Measurements from ENCODE around the gene ZNF605.
"Not testable (repeated sequence)": the region's sequence is repeated elsewhere in the genome, so short reads cannot be mapped to it uniquely, and the experiment has no call there.

ZNF605 gene

GRCh38 chr12:132908145-132909029 lies 47.7 kb downstream of the ZNF605 start:
- in situ Hi-C loops (cut with MboI; ENCODE audit: low sequenced_read_pairs), result no loop called here

DNA sequence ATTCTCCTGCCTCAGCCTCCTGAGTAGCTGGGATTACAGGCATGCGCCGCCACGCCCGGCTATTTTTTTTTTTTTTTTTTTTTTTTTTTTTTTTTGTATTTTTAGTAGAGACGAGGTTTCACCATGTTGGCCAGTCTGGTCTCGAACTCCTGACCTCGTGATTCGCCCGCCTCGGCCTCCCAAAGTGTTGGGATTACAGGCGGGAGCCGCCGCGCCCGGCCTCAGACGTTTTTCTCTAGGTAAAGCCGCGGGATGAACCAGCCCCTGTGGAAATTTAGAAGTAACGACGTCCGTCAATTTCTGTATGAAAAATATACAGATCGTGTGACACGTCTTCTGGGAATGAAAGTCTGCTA lies 48.3 kb downstream of the ZNF605 start:
- in situ Hi-C loops (cut with MboI; ENCODE audit: low sequenced_read_pairs), result not testable (repeated sequence)

- in situ Hi-C loops (cut with MboI; ENCODE audit: low sequenced_read_pairs), result no loop called here
These were observed 48.9 kb downstream of the ZNF605 start for GRCh38 chr12:132907216-132907615.

GRCh38 chr12:132904718-132905328 lies 51.3 kb downstream of the ZNF605 start:
- in situ Hi-C loops (cut with MboI; ENCODE audit: low sequenced_read_pairs), result no loop called here

DNA sequence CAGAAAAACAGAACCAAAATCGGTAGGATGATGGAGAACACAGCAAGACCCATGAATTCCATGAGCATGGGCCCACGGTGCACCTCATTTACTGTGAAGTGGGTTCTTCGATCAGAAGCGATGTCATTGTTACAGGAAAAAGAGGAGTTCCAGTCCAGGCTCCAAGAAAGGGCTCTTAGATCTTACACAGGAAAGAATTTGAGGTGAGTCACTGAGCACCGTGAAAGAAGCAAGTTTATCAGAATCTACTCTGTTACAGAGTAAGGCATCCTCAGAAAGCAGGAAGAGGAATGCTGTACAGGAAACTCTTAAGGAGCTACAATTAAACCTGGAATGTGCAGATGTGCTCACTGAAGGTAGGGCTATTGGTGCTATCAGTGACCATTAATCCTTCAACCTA lies 57.1 kb downstream of the ZNF605 start:
- in situ Hi-C loops (cut with MboI; ENCODE audit: low sequenced_read_pairs), result no loop called here

DNA sequence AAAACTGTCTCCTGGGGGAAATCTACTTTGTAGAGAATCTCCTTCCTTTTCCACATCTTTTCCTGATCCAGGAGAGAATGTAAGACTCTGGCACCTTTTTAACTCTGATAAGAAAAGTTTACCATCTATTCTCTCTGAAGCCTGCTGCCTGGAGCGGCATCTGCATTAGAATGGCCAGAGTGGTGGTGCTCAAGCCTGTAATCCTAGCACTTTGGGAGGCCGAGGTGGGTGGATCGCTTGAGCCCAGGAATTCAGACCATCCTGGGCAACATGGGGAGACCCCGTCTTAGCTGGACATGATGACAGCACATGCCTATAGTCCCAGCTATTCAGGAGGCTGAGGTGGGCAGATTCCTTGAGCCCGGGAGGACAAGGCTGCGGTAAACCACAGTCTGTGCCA lies 67.3 kb downstream of the ZNF605 start:
- in situ Hi-C loops (cut with MboI; ENCODE audit: low sequenced_read_pairs), result no loop called here

DNA sequence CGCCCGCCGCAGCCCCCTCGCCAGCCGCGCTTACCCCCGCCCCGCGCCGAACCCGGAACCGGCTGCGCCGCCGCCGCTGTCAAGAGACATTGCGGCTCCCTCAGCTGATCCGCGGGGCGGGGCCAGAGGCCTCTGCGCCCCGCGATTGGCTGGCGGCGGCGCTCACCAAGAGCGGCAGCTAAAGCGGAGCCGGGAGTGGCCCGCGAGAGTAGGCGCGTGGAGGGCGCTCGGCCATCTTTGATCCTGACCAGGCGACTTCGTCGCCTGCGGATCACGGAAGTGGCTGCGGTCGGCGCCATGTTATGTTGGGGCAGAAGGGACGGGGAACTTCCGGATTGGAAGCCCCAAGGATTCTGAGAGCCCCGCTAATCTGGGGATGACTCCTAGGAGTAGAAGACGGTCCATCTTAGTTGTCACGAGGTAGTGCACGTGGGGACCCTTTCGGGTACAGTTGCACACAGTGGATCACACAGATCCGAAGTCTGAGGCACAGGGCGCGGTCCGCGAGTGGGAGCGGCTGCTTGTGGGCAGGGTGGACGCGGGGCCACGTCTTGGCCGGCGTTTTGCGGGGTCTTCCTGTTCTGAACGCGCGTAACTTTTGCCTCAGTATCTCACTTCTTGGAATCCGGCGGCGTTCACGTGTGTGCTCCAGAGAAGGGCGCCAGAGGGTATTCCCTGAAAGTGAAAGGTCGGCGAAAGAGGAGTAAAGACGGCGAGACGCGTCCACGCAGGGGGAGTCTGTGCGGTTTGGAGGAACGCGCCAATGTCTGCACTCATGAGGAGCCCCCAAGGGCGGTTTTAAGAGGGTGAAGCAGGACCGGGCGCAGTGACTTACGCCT lies 68.4 kb downstream of the ZNF605 start, which contains the start of gene CHFR:
TSS of gene CHFR (minus strand) at position 93 of the 839 bp plus-strand sequence. CDS start 277 bp downstream, outside the sequence.
- in situ Hi-C loops (cut with MboI; ENCODE audit: low sequenced_read_pairs), result no loop called here

GRCh38 chr12:132886529-132887477 lies 69.3 kb downstream of the ZNF605 start:
- in situ Hi-C loops (cut with MboI; ENCODE audit: low sequenced_read_pairs), result no loop called here

- in situ Hi-C loops (cut with MboI; ENCODE audit: low sequenced_read_pairs), result no loop called here
These were observed 74.3 kb downstream of the ZNF605 start for GRCh38 chr12:132881818-132882217.

DNA sequence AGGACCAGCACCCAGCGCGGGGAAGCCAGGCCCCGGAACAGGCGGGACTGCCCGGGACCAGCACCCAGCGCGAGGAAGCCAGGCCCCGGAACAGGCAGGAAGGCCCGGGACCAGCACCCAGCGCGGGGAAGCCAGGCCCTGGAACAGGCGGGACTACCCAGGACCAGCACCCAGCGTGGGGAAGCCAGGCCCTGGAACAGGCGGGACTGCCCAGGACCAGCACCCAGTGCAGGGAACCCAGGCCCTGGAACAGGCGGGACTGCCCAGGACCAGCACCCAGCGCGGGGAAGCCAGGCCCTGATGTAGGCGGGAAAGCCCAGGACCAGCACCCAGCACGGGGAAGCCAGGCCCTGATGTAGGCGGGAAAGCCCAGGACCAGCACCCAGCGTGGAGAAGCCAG lies 81.5 kb downstream of the ZNF605 start:
- in situ Hi-C loops (cut with MboI; ENCODE audit: low sequenced_read_pairs), result not testable (repeated sequence)

DNA sequence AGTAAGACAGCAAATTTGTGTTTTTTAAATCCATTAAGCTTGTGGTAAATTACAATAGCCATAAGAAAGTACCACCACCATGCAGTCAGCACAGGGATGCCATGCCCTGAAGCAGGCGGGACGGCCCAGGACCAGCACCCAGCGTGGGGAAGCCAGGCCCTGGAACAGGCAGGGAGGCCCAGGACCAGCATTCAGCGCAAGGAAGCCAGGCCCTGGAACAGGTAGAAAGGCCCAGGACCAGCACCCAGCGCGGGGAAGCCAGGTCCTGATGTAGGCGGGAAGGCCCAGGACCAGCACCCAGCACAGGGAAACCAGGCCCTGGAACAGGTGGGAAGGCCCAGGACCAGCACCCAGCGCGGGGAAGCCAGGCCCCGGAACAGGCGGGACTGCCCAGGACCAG lies 81.9 kb downstream of the ZNF605 start:
- in situ Hi-C loops (cut with MboI; ENCODE audit: low sequenced_read_pairs), result no loop called here

DNA sequence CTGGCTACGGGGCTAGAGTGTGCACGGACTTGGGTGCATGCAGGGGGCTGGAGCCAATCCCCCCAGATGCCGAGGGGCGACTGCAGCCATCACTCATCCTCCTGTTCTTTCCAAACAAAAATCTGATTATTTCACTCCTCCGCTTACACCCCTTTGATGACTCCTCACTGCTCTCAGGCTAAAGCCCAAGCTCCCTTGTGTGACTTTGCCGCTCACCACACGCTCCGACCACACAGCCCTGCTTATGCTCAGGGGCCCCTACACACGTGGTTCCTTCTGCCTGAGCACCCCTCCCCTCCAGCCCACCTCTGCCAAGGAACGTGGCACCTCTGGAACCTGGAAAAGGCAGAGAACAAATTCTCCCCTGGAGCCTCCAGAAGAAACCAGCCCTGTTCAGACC lies 82.4 kb downstream of the ZNF605 start:
- in situ Hi-C loops (cut with MboI; ENCODE audit: low sequenced_read_pairs), result no loop called here

- in situ Hi-C loops (cut with MboI; ENCODE audit: low sequenced_read_pairs), result no loop called here
These were observed 83.1 kb downstream of the ZNF605 start for GRCh38 chr12:132872975-132873421.

DNA sequence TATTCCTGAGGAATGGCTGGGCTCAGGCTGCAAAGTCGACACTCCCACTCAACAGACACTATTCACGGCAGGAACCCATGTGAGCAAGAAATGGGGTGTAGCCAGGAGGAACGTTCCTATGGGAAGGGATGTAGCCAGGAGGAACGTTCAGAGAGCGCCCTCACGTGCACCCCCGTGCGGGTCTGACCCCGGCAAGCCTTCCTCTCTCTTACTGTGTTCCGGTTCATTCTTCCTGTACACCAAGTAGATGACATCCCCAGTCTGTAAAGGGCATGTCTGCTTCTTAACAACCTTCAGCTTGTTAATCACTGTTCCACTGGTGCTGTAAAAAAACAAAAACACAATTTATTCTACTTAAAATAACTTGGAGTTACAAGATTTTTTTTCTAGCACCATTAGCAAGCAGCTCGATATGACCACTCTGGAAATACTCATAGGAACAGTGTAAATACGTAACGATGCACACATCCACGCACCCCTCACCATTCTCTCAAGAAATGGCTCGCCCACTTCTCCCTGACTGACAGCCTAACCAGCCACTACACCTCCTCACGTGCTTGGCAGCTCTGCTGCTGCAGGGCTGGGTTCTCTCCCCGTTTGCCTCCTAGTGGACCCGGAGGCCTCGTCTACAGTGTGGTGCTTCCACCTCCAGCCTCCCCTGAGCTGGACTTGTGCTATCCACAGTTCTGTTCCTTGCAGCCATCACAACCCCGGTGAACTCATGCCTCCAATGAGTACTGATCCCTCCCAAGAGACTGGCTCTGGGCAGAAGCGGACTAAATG lies 83.8 kb downstream of the ZNF605 start:
- in situ Hi-C loops (cut with MboI; ENCODE audit: low sequenced_read_pairs), result no loop called here

- in situ Hi-C loops (cut with MboI; ENCODE audit: low sequenced_read_pairs), result no loop called here
These were observed 86.6 kb downstream of the ZNF605 start for GRCh38 chr12:132869551-132869950.

All from HL-60/S4 treated with phorbol 12-myristate 13-acetate at 8.2 ng/mL for 4 days and 3 days (cell line).